ENCODE measurements around the gene TENM4.

- TF ChIP-seq, protein P1, sequence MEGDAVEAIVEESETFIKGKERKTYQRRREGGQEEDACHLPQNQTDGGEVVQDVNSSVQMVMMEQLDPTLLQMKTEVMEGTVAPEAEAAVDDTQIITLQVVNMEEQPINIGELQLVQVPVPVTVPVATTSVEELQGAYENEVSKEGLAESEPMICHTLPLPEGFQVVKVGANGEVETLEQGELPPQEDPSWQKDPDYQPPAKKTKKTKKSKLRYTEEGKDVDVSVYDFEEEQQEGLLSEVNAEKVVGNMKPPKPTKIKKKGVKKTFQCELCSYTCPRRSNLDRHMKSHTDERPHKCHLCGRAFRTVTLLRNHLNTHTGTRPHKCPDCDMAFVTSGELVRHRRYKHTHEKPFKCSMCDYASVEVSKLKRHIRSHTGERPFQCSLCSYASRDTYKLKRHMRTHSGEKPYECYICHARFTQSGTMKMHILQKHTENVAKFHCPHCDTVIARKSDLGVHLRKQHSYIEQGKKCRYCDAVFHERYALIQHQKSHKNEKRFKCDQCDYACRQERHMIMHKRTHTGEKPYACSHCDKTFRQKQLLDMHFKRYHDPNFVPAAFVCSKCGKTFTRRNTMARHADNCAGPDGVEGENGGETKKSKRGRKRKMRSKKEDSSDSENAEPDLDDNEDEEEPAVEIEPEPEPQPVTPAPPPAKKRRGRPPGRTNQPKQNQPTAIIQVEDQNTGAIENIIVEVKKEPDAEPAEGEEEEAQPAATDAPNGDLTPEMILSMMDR (IDR thresholded peaks at IDR 0.05) = no peak
- no peak for TF ChIP-seq POLR2A (IDR thresholded peaks at IDR 0.05)
These were observed 44.0 kb upstream of the TENM4 start for GRCh38 chr11:79484872-79485271.

Measured in uterus (tissue), 2 donors.